HG03060 (cell line): ENCODE data around the gene CD300LD.
"Not testable (repeated sequence)": the region's sequence is repeated elsewhere in the genome, so short reads cannot be mapped to it uniquely, and the experiment has no call there.

Experiments used
- ATAC-seq: cut with Tn5 transposase; IDR thresholded peaks from one replicate; pipeline ENCODE4 v1.9.1; 2021; ENCODE audit warnings: low read depth, moderate number of reproducible peaks; ENCODE audit not compliant: unreplicated experiment

Gene CD300LD

DNA sequence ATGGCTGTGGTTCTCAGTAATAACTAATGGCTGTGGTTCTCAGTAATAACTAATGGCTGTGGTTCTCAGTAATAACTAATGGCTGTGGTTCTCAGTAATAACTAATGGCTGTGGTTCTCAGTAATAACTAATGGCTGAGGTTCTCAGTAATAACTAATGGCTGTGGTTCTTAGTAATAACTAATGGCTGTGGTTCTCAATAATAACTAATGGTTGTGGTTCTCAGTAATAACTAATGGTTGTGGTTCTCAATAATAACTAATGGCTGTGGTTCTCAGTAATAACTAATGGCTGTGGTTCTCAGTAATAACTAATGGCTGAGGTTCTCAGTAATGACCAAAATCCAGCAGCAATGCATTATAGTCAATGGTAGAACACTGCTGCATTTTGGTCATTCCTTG is 18.4 kb downstream of the CD300LD start:
- ATAC-seq: not testable (repeated sequence)

DNA sequence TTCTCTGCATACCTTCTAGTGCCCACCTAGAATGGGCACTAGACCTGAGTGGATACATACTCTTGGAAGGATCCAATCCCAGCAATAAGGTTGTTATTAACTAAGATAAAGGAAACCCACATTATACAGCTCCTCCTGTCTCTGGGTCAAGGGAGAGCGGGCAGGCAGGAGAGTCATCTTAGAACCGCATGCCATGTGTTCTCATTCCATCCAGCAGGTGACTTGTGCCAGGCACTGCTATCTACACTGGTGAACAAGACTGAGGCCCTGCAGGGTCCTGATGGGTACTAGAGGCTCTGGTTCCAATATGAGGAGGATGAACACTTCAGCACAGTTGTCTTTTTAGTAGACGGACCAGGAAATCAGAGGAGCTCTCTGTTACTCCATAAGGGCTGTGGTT is 18.9 kb downstream of the CD300LD start:
- no peak for ATAC-seq

DNA sequence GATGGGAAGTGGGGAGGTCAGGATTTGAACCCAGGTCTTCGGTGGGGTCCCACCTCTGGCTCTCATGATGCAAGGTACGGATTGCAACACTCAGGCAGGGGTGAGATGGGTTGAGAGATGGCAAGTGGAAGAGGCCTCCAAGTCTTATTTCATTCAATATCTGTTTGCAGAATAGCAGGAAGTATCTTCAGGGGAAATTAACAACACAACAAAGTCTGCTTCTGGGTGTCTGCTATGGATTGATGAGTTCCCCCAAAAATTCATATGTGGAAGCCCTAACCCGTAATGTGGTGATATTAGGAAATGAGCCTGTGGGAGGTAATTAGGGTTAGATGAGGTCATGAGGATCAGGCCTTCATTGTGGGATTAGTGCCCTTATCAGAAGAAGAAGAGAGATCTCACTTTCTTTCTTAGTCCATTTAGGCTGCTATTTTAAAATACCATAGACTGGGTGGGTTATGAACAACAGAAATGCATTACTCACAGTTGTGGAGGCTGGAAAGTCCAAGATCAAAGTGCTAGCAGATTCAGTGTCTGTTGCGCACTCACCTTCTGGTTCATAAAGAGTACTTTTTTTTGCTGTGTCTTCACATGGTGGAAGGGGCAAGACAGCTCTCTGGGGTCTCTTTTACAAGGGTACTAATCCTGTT is 20.3 kb downstream of the CD300LD start:
- no peak for ATAC-seq

DNA sequence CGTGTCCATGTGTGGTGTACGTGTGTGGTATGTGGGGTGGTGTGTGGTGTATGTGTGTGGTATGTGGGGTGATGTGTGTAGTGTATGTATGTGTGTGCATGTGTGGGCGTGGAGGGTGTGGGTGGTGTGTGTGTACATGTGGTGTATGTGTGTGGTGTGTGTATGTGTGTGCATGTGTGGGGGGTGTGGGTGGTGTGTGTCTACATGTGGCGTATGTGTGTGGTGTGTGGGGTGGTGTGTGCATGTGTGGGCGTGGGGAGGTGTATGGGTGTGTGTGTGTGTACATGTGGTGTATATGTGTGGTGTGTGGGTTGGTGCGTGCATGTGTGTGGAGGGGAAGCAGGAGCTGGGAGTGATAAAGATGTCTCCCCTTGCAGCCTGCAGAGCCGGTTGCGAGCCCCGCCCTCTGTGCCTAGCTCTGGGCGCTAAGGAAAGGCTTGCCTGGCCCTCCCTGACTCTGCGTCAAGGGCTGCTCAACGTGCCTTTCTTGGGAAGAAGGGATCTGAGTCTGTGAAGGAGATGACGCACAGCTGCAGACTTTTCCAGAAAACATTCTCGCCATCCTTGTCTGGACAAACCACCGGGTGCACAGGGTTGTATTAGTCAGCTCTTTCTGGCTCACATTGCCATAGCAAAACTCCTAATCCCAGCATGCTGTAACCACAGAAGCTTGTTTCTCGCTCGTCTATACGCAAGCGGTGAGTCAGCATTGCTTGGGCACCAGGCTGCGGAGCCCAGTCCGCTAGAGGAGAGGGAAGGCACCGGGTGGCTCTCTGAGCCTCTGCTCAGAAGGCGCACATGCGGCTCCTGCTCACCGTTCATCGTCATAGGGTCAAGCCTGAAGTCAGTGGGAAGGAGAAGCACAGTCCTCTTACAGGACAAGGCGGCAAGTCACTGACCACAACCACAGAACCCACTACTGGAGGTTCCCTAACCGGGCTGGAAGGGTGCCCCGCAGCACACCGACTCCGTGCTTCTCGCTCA is 22.8 kb downstream of the CD300LD start:
- no peak for ATAC-seq

DNA sequence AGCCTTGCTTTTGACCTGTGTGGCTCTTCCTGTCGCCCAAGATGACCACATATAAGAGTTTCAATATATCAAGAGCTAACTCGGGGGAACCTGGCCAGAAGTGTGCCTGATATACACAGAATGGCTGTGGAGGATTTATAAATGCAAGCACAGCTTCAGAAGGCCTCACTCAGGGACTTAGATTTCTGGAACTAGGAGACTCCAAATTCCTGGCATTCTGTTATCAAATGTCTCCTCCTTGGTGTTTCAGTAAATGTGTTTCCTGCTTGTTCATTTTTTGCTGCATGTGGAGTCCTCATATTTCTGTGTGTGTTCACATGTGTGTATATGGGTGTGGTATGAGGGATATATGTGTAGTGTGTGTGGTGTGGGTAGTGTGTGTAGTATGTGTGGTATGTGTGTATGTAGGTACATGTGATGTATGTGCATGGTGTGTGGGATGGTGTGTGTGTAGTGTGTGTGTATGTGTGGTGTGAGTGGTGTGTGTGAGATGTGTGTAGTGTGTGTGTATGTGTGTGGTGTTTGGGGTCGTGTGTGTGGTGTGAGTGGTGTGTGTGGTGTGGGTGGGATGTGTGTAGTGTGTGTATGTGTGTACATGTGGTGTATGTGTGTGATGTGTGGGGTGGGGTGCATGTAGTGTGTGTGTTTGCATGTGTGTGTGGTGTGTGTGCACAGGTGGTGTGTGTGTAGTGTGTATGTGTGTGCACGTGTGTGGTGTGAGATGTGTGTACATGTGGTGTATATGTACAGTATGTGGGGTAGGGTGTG is 23.8 kb downstream of the CD300LD start:
- no peak for ATAC-seq

DNA sequence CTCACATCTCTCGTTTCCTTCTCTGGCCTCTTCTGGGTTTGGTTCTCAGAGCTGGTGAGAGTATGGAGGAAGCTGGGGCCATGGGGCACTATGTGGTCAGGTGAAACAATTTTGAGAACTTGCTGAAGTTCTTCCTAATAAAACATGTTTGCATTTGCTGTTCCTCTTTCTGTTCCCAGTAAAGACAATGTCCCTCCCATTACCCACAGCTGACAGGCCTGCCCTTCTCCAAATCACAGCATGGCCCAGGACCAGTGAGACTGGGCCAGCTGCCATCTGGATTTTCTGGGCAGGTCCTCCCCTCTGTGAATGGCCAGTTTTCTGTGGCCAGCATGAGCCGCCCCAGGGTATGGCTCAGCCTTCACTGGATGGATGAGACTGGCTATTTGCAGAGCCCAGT is 24.7 kb downstream of the CD300LD start, which contains the start of gene CD300H:
Gene CD300H, minus strand, starts transcription at position 113 of the 400 bp plus-strand sequence.
- ATAC-seq: no peak

DNA sequence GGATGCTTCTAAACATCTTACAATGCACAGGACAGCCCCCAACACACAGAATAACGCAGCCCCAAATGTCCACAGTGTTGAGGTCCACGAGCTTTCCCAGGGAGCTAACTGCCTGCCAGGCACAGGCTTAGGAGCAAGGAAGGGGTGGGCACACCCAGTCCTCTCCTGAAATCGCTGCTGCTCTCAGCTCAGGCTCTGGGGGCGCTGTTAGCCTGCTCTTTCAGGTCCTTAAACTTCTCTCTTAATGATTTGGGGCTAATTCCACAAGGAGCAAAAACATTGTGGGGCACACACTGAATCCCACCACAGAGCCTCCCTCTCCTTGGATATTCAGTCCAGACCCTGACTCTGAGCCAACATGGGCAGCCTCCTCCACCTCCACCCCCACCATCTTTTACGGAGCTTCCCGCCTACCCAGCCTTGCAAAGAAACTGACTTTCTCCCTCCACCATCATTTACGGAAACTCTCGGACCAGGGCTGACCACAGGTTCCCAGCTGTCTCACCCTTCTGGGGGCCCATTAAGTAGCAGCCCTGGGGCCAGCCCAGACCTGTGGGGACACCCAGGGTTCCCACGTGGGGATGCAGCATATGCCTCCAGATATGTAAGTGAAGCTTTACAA is 25.8 kb downstream of the CD300LD start:
- ATAC-seq: no peak

DNA sequence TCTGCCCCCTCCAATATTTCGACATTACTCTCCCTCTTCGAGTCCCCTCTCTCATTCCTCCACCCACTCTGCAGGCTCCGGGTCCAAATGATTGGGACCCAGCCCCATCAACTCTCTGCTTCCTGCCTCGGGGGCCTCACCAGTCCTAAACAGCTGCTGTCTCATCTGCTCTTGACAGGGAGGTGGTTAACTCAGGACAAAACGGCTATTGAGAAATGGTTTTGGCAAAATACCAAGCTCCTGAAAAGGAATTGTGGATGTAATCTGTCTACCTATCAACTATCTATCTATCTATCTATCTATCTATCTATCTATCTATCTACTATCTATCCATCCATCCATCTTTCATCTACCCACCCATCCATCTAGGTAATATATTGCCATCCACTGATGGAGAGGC is 27.0 kb downstream of the CD300LD start:
- no peak for ATAC-seq

DNA sequence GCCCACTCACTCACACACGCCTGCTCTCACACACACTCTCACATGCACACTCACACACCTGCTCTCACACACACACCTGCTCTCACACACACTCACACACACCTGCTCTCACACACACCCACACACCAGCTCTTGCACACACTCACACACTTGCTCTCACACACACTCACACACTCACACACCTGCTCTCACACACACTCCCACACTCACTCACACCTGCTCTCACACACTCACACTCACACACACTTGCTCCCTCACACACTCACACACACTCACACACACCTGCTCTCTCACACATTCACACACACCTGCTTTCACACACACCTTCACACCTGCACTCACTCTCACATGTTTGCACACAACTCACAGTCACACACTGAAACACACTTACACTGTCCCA is 28.7 kb downstream of the CD300LD start:
- no peak for ATAC-seq

DNA sequence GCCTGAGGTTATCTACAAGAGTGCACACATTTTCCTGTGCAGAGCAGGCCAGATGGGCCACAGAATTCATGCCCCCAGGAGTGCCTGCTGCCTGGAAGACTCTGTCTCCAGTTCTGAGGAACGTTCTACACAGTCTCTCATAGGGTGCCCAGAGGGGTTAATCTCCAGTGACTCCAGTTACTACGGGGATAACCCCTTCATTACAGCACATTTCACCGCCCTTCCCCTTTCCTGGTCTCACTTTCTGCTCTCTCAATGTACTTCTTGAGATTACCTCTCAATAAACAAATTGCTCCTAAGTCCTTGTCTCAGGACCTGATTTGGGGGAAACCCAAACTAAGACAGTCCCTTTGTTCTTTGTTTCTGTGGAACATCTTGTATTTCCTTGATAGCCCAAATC is 30.5 kb downstream of the CD300LD start:
- ATAC-seq: no peak

DNA sequence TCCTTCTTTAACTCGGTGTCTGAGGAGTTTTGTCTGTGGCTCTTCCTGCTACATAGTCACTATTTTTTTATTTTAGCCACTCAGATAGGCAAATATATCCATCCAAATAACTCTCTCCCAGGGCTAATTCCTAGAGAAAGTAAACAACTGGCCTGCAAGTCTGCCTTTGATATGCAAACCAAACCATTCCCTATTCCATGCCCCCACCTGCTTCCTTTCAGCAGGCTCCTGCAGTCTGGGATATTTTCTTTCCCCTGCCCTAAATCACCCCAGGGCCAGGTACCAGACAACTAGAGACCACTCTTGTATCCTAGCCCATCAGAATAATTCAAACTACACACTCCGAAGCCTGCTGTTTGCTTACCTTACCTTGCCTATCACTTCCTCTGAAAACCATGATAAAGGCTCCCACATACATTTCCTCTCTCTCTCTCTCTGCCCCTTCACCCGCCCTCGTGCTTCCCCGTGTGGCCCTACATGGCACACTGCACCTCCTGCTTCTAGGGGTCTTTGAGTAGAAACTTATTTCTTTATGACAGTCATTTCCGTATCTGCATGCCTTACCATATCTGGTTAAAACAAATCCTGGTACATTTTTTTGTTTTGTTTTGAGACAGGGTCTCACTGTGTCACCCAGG is 33.1 kb downstream of the CD300LD start:
- ATAC-seq: no peak

DNA sequence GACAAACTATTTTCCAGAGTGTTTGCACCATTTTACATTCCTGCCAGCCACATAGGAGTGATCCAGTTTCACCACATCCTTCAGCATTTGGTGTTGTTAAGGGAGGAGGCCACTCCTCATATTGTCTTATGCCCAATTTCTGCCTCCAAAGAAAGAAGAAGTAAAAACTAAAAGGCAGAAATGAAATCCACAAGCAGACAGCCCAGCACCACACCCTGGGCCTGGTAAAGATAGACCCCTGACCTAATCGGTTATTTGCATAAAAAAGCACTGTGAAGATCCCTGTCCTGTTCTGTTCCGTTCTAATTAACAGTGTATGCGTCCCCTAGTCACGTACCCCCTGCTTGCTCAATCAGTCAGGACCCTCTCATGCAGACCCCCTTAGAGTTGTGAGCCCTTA is 33.7 kb downstream of the CD300LD start:
- not testable (repeated sequence) for ATAC-seq

DNA sequence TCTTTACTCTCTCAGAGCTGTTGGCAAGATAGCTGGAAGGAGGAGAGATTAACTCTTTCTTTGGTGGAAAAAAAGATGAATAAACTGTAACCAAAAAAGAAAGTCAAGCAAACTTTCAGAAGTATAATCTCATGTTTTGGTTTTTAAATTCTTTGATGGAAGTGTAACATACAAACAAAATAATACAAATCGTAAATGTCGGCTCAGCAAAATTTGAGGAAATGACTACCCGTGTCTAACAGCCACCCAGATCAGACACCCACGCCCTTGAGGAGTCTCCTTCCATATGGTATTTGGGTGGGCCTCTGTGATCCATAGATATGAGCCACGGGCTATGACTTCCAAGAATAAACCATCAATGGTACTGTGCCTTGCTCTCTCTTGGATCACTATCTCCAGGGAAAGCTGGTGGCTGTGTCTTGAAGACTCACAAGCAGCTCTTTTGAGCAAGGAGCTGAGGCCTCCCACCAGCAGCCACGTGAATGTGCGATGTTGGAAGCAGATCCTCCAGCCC is 36.6 kb downstream of the CD300LD start:
- no peak for ATAC-seq

DNA sequence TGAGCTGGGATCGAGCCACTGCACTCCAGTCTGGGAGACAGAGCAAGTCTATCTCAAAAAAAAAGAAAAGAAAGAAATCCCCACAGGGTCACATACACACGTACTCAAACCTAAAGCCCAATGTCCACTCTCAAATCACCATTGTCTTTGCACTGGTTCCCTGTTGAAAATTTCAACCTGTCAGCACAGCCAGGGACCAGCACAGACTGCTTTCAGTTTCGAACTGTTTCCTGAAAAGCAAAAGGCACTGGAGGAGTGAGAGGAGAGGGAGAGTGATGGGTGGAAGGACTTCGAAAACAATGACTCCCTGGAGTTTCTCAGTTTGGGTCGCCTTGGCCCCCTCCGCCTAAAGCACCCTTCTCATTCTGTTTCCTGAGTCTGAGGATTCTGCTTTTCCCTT is 37.2 kb downstream of the CD300LD start:
- ATAC-seq: no peak

DNA sequence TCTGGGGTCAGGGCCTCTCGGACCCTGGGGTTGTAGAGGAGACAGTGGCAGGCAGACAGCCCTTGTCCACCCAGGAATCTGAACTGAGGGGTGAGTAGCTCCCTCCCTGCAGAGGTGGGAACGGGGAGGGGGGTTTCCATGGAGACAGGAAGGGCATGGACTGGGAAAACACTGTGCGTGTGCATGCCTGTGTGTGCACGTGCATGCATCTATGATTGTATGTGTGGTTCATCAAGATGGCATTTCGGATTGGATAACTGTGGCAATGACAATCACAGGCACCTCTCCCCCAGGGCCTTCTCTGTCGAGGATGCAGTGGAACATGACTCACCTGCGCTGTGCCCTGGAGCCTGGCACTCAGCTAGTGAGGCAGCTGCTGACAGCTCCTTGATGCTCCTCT is 40.0 kb downstream of the CD300LD start:
- no peak for ATAC-seq

DNA sequence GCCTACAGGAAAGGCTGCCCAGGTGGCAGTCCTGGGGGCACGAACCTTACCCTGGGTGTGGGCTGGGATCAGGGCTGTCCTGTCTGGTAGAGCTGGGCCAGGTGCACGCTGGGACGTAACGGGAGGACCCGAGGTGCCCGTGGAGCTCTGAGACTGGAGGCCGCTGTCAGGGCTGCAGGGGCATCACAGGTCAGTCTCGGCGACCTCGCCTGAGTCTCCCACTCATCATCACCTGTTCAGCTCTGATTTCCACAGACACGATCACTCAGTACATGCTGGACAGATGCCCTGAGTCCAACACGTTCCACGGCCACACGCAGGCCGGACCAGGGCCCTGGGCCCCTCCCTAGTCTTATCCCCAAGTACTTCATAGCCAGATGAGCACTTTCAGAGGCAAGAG is 41.5 kb downstream of the CD300LD start:
- no peak for ATAC-seq

DNA sequence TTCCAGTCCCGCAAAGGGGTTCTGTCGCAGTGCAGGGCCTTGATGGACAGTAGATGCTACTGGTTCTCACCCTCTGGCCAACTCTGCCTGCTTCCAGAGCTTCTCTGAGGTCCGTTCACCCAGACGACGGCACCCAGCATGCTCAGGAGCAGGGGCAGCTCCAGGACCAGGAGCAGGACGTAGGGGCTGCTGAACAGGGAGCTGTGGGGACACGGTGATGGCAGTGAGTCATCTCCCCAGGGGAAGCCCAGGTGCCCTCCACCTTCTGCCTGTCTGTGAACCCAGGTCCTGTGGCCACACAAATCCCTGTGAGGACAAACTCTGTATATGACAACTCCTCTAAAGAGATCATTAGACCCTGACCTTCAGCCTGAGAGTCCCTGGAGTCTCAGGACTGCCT is 42.7 kb downstream of the CD300LD start:
- ATAC-seq: no peak

DNA sequence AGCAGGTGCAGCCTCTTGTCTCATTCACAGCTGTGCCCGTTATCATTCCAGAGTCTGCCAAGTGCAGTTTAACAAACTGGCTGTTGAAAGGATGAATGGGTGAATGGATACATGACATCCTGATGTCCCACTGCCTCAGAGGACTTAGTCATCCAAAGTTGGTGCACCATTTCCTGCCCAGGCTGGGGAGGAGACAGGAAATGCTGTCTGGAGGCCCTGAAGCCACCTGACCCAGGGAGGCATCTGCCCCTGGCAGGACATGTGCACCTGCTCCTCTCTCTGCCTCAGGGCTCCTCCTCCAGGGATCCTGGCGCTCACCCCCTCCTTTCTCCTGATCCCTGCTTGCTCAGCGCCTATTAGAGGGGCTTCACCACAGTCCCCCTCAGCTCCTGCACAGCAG is 44.3 kb downstream of the CD300LD start:
- no peak for ATAC-seq

DNA sequence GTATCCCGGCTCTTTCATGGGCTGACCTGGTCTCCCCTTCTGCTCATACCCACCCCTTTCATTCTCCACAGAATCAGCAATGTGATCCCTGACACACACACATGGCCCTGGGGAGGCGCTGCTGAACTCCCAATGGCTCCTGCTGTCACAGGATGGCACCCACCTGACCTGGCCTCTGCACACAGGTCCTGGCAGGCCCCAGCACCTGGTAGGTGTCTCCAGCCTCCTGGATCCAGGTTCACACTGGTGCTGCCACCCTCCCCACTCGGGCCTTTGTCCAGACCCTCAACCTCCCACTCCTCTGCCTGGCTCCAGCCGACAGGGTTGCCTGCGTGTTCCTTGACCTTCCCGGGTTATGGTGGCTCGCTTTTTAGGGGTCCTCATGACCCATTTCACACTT is 44.8 kb downstream of the CD300LD start:
- no peak for ATAC-seq

DNA sequence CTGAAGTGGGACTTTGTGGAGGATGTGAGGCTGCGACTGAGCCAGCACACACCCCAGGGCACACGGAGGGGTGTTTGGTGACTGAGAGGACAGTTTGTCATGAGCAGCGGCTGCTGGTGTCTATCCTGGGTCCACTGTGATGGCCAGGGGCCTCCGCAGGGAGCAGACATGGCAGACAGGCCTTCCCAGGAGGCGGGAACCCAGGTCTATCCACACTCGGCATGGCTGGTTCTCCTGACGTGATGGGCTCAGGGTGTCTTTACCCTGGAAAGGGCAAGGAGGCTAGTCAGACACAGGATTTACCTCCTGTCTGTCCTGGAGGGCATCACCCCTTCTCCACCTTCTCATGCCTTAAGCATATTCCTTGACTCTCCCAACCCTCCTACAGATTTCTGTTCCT is 45.5 kb downstream of the CD300LD start:
- ATAC-seq: no peak
